Brain microvascular endothelial cell (primary cell): ENCODE measurements around the gene YTHDF1.

ENCODE experiments used
- DNase-seq: peaks from one replicate; pipeline ENCODE4 v3.0.0-alpha.2; 2020
- H3K27ac ChIP-seq: fragments of 250-450 bp; sonication (Bioruptor Pico); 2 replicates; pipeline ENCODE4 v1.5.1; 2020; ENCODE audit warnings: mild to moderate bottlenecking, moderate library complexity
- H3K27me3 ChIP-seq: fragments of 250-450 bp; sonication (Bioruptor Pico); replicated peaks from 2 replicates; pipeline ENCODE4 v1.5.1; 2020; ENCODE audit warnings: mild to moderate bottlenecking
- H3K36me3 ChIP-seq: fragments of 250-450 bp; sonication (Bioruptor Pico); replicated peaks from 2 replicates; pipeline ENCODE4 v1.5.1; 2020; ENCODE audit warnings: mild to moderate bottlenecking
- H3K4me3 ChIP-seq: 2 replicates; pipeline ENCODE4 v1.5.1; 2011; ENCODE audit warnings: low read depth, mild to moderate bottlenecking, control low read depth, low read length, moderate library complexity
- CTCF ChIP-seq: IDR thresholded peaks from 2 replicates; pipeline ENCODE4 v1.5.1; 2011; ENCODE audit warnings: low read depth, mild to moderate bottlenecking, moderate library complexity, low read length, control low read depth, inconsistent platforms; ENCODE audit errors: missing control alignments
- in situ Hi-C: cut with HindIII; loops from 2 replicates; pipeline ENCODE4 v1.10.0; 2017; ENCODE audit warnings: low sequenced_read_pairs, low pct_ligation_motif_present

YTHDF1 gene

GRCh38 chr20:63256954-63257353, 41.0 kb upstream of the YTHDF1 start:
- Histone ChIP-seq H3K4me3 (no peak overlapping the region), H3K36me3 (no peaks in the 10 kb centered on the region), H3K27ac (no peak overlapping the region), H3K27me3 (peaks cover 56% of the 10 kb centered on the region)
- TF ChIP-seq CTCF: no peak
- no peak for DNase-seq
- in situ Hi-C loops: no loop called here

GRCh38 chr20:63255931-63256704, 40.2 kb upstream of the YTHDF1 start:
- H3K36me3 ChIP-seq: no peaks in the 10 kb centered on the region
- no peak for DNase-seq
- no peak for TF ChIP-seq CTCF
- no peak overlapping the region for H3K4me3 ChIP-seq
- in situ Hi-C loops: no loop called here
- peaks cover 47% of the 10 kb centered on the region for H3K27me3 ChIP-seq
- no peak overlapping the region for H3K27ac ChIP-seq

- no peak for TF ChIP-seq CTCF
- in situ Hi-C loops: no loop called here
- DNase-seq: no peak
- no peaks in the 10 kb centered on the region for H3K36me3 ChIP-seq
- H3K27me3 ChIP-seq: peaks cover 39% of the 10 kb centered on the region
- H3K4me3 ChIP-seq: no peak overlapping the region
- no peak overlapping the region for H3K27ac ChIP-seq
Observed at GRCh38 chr20:63254606-63255384, 38.9 kb upstream of the YTHDF1 start.

GRCh38 chr20:63254232-63254605, 38.3 kb upstream of the YTHDF1 start, which contains the start of gene NKAIN4:
TSS of gene NKAIN4 (minus strand) at chr20:63254463. CDS start at chr20:63254450, 13 bp downstream.
- no peak for DNase-seq
- H3K4me3 ChIP-seq: no peak within 1 kb of the TSS
- H3K27me3 ChIP-seq: peaks cover 39% of the 10 kb centered on the region
- in situ Hi-C loops: no loop called here
- no peak for TF ChIP-seq CTCF
- H3K27ac ChIP-seq: no peak within 1 kb of the TSS
- H3K36me3 ChIP-seq: no peaks in the 10 kb centered on the region

GRCh38 chr20:63253438-63254231, 37.7 kb upstream of the YTHDF1 start:
- H3K36me3 ChIP-seq: no peaks in the 10 kb centered on the region

More at GRCh38 chr20:63253438-63254231, 37.7 kb upstream of the YTHDF1 start:
- Histone ChIP-seq H3K27ac (no peak overlapping the region), H3K4me3 (no peak overlapping the region), H3K27me3 (peaks cover 39% of the 10 kb centered on the region)
- in situ Hi-C loops: no loop called here
- no peak for TF ChIP-seq CTCF
- no peak for DNase-seq
